ENCODE measurements around the gene CTSZ. TPM values are rescaled to one million over a fixed set of nuclear protein-coding genes. Genes with fewer than 3 reads are reported as not detected.

The CTSZ gene
- total and polyA plus RNA-seq, 2 experiments from 2014 or later: 0.58 to 41.4 TPM

GRCh38 chr20:59026904-59027740, 20.1 kb upstream of the CTSZ start (continued):
- TF ChIP-seq REST (IDR thresholded peaks at IDR 0.05; ENCODE audit: unreplicated experiment) (no peak), NANOG (IDR thresholded peaks at IDR 0.05; ENCODE audit: borderline replicate concordance) (no peak), ZNF114 (CRISPR knock-in tag; IDR thresholded peaks at IDR 0.05) (no peak), EZH2 (IDR thresholded peaks at IDR 0.05; ENCODE audit: low read depth, unreplicated experiment) (no peak), CREB1 (CRISPR knock-in tag; IDR thresholded peaks at IDR 0.05; ENCODE audit: low read depth) (no peak), STAT1 (IDR thresholded peaks at IDR 0.05; ENCODE audit: unreplicated experiment) (no peak)

- H3K27ac Mint-ChIP-seq: no peak overlapping the region
- H3K27me3 Mint-ChIP-seq (ENCODE audit: insufficient read depth, low read depth, poor library complexity): peaks cover 28% of the 10 kb centered on the region
- Histone ChIP-seq H3K27me3 (ENCODE audit: insufficient read depth) (no peaks in the 10 kb centered on the region), H4K20me1 (replicated peaks; ENCODE audit: insufficient read depth) (peaks cover 34% of the 10 kb centered on the region), H2AFZ (no peak overlapping the region), H3F3A (replicated peaks; ENCODE audit: low read depth) (0 out of 2 replicates have a peak, but pooled peaks cover 2% of the 10 kb centered on the region), H3K27ac (ENCODE audit: low read depth) (no peak overlapping the region), H3K79me2 (replicated peaks; ENCODE audit: insufficient read depth) (peaks cover 37% of the 10 kb centered on the region), H3K4me2 (peak overlapping the region; percentile 20; the same call in 1 of the 2 replicates), H3K9me2 (ENCODE audit: insufficient read depth) (no peaks in the 10 kb centered on the region), H3K36me3 (ENCODE audit: insufficient read depth) (peaks cover 33% of the 10 kb centered on the region), H3K4me3 (no peak overlapping the region), H3K4me1 (ENCODE audit: insufficient read depth) (peaks cover 19% of the 10 kb centered on the region)
- H3K4me3 Mint-ChIP-seq: no peak overlapping the region; the same call in 2 of the 3 replicates
- ATAC-seq (peak; percentile 75), DNase-seq (ENCODE audit: low spot score) (no peak)
- H3K4me1 Mint-ChIP-seq: peaks cover 30% of the 10 kb centered on the region
- H3K36me3 Mint-ChIP-seq (ENCODE audit: low read depth): peaks cover 71% of the 10 kb centered on the region
- no peaks in the 10 kb centered on the region for H3K9me3 Mint-ChIP-seq
- TF ChIP-seq ZNF462 (CRISPR knock-in tag; IDR thresholded peaks at IDR 0.05) (no peak), EZH2phosphoT487 (IDR thresholded peaks at IDR 0.05; ENCODE audit: unreplicated experiment) (no peak)
These were observed 18.5 kb upstream of the CTSZ start for GRCh38 chr20:59025511-59025910.
